ENCODE data around the gene HPCA.

DNA sequence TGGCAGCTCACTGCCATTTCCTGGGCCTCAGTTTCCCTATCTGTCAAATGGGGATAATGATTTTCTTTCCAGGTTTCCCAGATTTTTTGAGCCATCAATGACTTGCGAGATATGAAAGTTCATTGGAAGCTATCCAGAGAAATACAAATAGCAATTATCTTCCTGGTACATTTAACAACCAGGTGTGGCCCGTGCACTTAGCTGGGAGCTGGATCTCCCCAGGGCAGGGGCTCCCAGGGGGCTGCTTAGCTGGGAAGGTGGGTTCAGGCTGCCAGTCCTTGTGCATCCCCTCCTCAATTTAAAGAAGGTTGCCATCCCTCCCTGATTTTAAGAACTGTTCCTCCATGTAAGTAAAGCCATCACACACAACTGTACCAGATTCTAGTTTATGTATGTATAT, 18.5 kb downstream of the HPCA start:
- TF ChIP-seq, protein P1, sequence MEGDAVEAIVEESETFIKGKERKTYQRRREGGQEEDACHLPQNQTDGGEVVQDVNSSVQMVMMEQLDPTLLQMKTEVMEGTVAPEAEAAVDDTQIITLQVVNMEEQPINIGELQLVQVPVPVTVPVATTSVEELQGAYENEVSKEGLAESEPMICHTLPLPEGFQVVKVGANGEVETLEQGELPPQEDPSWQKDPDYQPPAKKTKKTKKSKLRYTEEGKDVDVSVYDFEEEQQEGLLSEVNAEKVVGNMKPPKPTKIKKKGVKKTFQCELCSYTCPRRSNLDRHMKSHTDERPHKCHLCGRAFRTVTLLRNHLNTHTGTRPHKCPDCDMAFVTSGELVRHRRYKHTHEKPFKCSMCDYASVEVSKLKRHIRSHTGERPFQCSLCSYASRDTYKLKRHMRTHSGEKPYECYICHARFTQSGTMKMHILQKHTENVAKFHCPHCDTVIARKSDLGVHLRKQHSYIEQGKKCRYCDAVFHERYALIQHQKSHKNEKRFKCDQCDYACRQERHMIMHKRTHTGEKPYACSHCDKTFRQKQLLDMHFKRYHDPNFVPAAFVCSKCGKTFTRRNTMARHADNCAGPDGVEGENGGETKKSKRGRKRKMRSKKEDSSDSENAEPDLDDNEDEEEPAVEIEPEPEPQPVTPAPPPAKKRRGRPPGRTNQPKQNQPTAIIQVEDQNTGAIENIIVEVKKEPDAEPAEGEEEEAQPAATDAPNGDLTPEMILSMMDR (IDR thresholded peaks at IDR 0.05) = no peak
- TF ChIP-seq POLR2A (IDR thresholded peaks at IDR 0.05) = peak in 1 of 2 donors; percentile 21

Data from Peyer's patch (tissue), 4 donors.